ENCODE data around the gene STOM.

GRCh38 chr9:121317737-121318630 lies 52.1 kb downstream of the STOM start:
- TF ChIP-seq CTCF (IDR thresholded peaks at IDR 0.05): peak in 1 of 12 donors; percentile 12
- TF ChIP-seq POLR2A (IDR thresholded peaks at IDR 0.05): no peak
